Stimulated activated naive B cell treated with anti-CD40 and anti-IgM and Interleukin-4, amounts not matched to agents 10 μg/mL and 1 μg/mL and 100 μg/mL, for 72 hours (primary cell): Measurements from ENCODE around the gene CDH19.
A peak's percentile ranks its signal among the peaks of the same experiment; 100 is the strongest.
"Not testable (repeated sequence)": the region's sequence is repeated elsewhere in the genome, so short reads cannot be mapped to it uniquely, and the experiment has no call there.

ENCODE experiments used
- ATAC-seq, 2 donors: fragments of 150-1000 bp; cut with Tn5 transposase; replicated peaks; 2 replicates each; pipeline ENCODE4 v1.10.0; 2021; ENCODE audit warnings: moderate library complexity in 1 of 2
- DNase-seq: peaks from one replicate; pipeline ENCODE4 v3.0.0; 2021
- H3K27ac Mint-ChIP-seq: one replicate; pipeline ENCODE4 v1.8.0; 2022; ENCODE audit warnings: mild to moderate bottlenecking, mixed read lengths
- H3K27me3 Mint-ChIP-seq, 2 donors: one replicate each; pipeline ENCODE4 v1.8.0; 2022; ENCODE audit warnings: mixed read lengths in 2 of 2
- H3K36me3 Mint-ChIP-seq, 2 donors: one replicate each; pipeline ENCODE4 v1.8.0; 2022; ENCODE audit warnings: mixed read lengths in 2 of 2, mild to moderate bottlenecking in 1 of 2
- H3K4me1 Mint-ChIP-seq, 2 donors: one replicate each; pipeline ENCODE4 v1.8.0; 2022; ENCODE audit warnings: mixed read lengths in 2 of 2, mild to moderate bottlenecking in 1 of 2
- H3K4me3 Mint-ChIP-seq, 2 donors: one replicate each; pipeline ENCODE4 v1.8.0; 2022; ENCODE audit warnings: mild to moderate bottlenecking in 2 of 2, mixed read lengths in 2 of 2, moderate library complexity in 1 of 2
- H3K9me3 Mint-ChIP-seq, 2 donors: one replicate each; pipeline ENCODE4 v1.8.0; 2022; ENCODE audit warnings: mixed read lengths in 2 of 2, mild to moderate bottlenecking in 1 of 2

CDH19 gene

DNA sequence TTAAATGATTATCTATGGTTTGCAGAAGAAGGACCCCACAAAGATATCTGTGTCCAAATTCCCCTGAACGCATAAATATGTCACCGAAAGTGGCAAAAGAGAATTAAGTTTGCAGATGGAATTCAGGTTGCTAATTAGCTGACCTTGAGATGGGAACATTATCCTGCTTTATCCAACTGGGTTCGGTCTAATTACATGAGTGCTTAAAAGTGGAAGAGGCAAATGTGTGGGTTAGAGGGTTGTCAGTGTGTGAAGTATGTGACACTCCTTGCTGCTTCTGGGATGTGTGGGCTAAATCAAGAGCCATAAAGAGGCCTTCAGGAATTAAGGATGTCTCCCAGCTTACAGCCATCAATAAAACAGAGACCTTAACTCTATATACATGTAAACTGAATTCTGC is 53.5 kb downstream of the CDH19 start:
- ATAC-seq, result no peak
- Mint-ChIP-seq H3K4me1 (no peaks in the 10 kb centered on the region), H3K4me3 (no peak overlapping the region), H3K27me3 (no peaks in the 10 kb centered on the region), H3K9me3 (peaks cover 0 to 4% of the 10 kb centered on the region in 2 donors), H3K36me3 (no peaks in the 10 kb centered on the region), H3K27ac (no peak overlapping the region)
- no peak for DNase-seq

DNA sequence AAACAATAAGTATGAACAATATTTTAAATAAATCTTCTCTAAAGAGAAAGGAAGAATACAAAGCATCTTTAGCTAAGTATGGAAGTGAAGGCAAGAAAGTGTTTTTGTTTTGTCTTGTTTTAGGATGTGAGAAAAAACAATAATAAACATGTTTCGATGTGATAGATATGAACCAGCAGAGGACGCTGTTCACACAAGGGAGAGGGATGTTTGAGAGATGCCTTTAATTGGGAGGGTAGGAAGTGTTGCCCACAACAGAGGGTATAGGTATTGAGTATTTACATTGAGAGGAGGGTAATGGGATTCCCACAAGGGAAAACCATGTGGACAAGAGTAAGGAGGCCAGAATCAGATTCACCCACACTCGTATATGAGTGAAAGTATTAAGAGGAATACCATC is 55.1 kb downstream of the CDH19 start:
- H3K27me3 Mint-ChIP-seq, result no peaks in the 10 kb centered on the region
- H3K4me1 Mint-ChIP-seq, result no peaks in the 10 kb centered on the region

DNA sequence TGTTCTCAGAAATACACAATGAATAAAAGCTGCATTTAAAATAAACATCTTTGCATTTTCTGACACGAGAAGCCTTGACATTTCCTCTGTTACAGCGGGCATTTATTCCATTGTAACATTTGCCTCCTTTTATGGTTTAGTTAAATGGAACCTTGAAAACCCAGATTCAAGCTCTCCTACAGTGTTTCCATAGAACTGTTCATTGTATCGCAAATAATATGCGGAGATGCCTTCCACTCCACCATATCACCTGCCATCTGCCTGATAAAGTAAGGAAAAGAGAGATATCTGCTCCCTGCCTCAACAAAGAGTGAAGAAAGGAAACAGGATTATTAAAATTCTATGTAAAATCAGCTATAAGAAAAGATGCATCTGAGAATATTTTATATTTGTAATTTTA is 69.8 kb downstream of the CDH19 start:
- Mint-ChIP-seq H3K27ac (no peak overlapping the region), H3K9me3 (no peaks in the 10 kb centered on the region), H3K36me3 (no peaks in the 10 kb centered on the region), H3K4me3 (no peak overlapping the region), H3K27me3 (no peaks in the 10 kb centered on the region), H3K4me1 (no peaks in the 10 kb centered on the region)
- ATAC-seq, result no peak
- no peak for DNase-seq

More for the DNA sequence above, 55.1 kb downstream of the CDH19 start:
- H3K4me3 Mint-ChIP-seq, result no peak overlapping the region
- no peaks in the 10 kb centered on the region for H3K36me3 Mint-ChIP-seq
- no peak overlapping the region for H3K27ac Mint-ChIP-seq
- no peak for DNase-seq
- no peak for ATAC-seq
- H3K9me3 Mint-ChIP-seq, result peaks cover 0 to 4% of the 10 kb centered on the region in 2 donors

DNA sequence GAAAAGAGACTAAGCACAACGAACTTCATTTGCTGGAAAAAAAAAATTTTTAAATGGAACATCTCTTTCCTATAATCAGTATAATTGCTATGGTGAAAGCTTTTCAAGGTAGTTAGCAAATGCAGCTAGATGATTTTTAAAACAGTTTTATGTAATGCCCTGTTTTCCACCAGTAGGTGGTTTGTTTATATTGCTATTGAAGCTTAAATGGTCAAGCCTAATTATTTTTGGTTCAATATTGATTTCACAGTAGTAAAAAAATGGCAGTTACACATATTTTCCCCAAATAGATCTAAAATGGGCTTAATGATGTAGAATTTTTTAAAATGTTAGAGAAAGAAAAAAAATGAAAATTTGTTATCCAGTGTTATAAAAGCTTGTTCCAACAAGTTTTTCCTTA is 70.2 kb downstream of the CDH19 start:
- H3K4me1 Mint-ChIP-seq, result no peaks in the 10 kb centered on the region

DNA sequence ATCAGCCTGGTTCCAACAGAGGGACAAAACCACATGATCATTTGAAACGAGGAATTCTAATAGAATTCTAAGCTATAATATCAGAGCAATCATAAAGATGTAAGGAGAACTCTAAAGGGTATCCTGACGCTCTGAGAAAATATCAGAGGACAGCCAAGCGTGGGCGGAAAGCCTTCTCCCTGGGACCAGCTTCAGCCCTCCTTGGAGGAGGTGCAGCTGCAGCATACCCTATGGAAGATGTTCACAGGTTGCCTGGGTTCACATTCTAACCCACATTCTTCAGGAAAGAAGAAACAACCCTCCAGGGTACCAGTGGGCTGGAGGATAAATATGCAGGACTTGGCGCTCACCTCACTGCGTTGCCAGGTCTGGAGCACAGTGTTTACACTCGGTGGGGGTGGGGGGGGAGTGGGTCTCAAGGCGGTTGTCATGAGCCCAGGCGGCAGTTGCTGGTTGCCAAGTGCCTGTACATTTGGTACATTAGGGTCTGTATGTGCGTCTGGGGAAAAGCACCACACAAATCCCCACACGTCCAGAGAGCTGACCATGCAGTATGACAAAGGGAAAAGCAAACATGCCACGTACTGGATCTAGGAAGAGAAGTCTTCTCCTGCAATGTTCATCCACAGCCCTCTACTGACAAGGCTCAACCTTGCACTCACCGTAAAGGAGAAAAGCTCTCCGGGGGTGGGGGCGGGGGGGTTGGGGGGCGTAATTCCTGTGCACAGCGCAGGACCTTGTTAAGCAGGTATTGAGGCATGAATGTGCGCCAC is 80.5 kb downstream of the CDH19 start:
- no peak overlapping the region for H3K4me3 Mint-ChIP-seq
- H3K36me3 Mint-ChIP-seq, result no peaks in the 10 kb centered on the region
- ATAC-seq (no peak), DNase-seq (no peak)
- no peaks in the 10 kb centered on the region for H3K27me3 Mint-ChIP-seq
- H3K27ac Mint-ChIP-seq, result no peak overlapping the region
- no peaks in the 10 kb centered on the region for H3K9me3 Mint-ChIP-seq
- no peaks in the 10 kb centered on the region for H3K4me1 Mint-ChIP-seq

More for the DNA sequence above, 70.2 kb downstream of the CDH19 start:
- DNase-seq, result no peak
- no peaks in the 10 kb centered on the region for H3K36me3 Mint-ChIP-seq
- H3K27ac Mint-ChIP-seq, result no peak overlapping the region
- H3K9me3 Mint-ChIP-seq, result no peaks in the 10 kb centered on the region
- H3K4me3 Mint-ChIP-seq, result no peak overlapping the region
- no peak for ATAC-seq
- H3K27me3 Mint-ChIP-seq, result no peaks in the 10 kb centered on the region

DNA sequence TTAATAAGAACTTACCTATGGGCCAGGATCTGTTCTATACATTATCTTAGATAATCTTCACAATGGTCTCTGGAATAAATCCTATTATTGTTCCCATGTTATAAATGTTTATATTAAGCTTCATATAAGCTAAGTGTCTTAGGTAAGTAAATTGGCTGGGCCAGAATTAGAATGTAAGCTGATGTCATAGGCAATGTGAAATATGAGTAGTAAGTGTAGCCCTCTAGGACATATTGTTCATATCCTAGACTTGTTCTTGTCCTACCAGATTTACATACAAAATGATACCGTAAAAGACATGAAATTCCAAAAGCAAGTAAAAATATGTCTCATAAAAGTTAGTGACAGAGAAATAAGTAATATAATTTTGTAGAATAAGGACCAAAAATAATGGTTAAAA is 89.9 kb downstream of the CDH19 start:
- Mint-ChIP-seq H3K36me3 (no peaks in the 10 kb centered on the region), H3K27ac (no peak overlapping the region), H3K9me3 (no peaks in the 10 kb centered on the region), H3K4me1 (no peaks in the 10 kb centered on the region), H3K4me3 (no peak overlapping the region), H3K27me3 (no peaks in the 10 kb centered on the region)
- no peak for DNase-seq
- ATAC-seq, result no peak

DNA sequence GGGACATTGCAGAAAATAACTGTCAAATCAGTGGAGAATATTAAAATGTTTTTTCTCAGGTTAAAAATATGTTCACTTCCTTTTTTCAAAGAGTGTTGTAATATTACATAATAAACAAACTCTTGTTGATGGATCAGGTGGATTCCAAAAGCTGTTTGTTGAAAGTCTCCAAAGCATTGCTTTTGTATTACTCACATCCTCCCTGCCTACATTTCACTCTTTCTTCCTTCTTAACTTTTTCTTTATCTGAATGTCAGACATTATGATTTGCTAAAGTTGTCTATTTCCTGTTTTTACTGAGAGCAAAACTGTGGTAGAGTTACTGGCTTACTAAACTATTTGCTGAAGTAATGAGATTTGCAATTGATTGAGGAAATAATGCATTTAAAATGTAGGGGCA is 92.1 kb downstream of the CDH19 start:
- no peaks in the 10 kb centered on the region for H3K36me3 Mint-ChIP-seq
- no peaks in the 10 kb centered on the region for H3K9me3 Mint-ChIP-seq
- no peak overlapping the region for H3K27ac Mint-ChIP-seq
- H3K4me1 Mint-ChIP-seq, result no peaks in the 10 kb centered on the region
- no peak overlapping the region for H3K4me3 Mint-ChIP-seq
- ATAC-seq (no peak), DNase-seq (no peak)
- no peaks in the 10 kb centered on the region for H3K27me3 Mint-ChIP-seq

DNA sequence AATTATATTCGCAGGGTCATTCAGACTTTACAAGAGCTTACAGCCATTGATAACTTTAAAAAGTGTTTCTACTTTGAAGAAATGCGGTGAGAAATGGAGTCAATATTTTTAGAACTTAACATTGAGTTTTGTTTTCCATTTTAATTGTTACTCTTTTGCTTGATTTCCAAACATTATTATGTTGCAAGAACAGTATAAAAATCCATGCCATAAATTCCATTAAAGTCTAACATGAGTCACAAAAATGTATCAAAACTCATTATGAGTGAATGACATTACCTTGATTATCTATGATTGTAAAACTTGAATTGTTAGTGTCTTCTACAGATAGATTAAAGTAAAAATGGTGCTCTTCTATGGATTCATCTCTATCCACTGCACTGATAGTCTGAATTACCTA is 92.6 kb downstream of the CDH19 start:
- ATAC-seq (no peak), DNase-seq (no peak)
- H3K36me3 Mint-ChIP-seq, result no peaks in the 10 kb centered on the region
- no peaks in the 10 kb centered on the region for H3K9me3 Mint-ChIP-seq
- H3K27ac Mint-ChIP-seq, result no peak overlapping the region
- no peak overlapping the region for H3K4me3 Mint-ChIP-seq
- no peaks in the 10 kb centered on the region for H3K27me3 Mint-ChIP-seq
- H3K4me1 Mint-ChIP-seq, result no peaks in the 10 kb centered on the region

DNA sequence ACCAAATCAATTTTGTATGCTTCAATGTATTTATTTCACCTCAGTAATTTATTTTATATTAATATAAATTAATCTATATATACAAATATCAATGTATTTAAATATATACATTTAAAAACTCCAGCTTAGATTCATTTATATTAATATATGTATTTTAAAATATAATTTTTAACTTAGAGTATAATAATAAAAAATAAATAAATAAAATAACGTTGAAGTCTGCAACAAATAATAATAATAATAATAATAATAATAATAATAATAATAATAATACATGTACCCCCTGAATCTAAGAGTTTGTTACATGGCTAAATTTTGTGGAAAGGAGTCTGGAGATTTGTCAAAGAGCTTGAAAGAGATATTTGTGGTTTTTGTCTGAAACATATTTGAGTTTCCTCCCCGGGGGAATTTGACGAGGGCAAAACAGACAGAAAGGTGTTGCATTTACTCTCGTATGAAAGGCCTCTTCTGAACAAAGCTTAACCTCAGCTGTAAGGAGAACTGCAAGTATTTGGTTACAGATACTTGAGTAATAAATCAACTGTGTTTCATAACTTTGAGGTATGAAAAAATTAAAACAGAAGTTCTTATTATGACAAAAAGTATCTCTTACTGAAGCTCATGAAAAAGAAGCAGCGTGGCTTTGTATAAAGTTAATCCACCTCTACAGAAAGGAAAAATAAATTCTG is 93.4 kb downstream of the CDH19 start:
- Mint-ChIP-seq H3K27ac (no peak overlapping the region), H3K4me3 (no peak overlapping the region), H3K9me3 (no peaks in the 10 kb centered on the region), H3K4me1 (no peaks in the 10 kb centered on the region), H3K27me3 (no peaks in the 10 kb centered on the region), H3K36me3 (no peaks in the 10 kb centered on the region)
- ATAC-seq (no peak), DNase-seq (no peak)

DNA sequence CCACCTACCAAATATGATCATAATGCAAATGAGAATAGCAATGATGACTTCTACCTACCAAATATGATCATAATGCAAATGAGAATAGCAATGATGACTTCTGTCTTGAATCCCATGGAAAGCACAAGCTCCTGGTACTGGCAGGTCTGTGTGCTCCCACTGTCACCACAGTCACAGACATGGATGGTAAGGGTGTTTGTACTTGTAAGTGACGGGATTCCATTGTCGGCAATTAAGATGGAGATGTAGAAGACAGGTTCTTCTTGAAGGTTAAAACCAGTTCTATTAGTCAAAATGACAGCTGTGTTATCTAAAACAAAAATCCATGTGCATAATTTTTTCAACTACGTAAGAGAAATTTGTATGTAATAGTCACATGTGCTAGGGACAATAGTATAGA is 95.0 kb downstream of the CDH19 start:
- H3K9me3 Mint-ChIP-seq, result no peaks in the 10 kb centered on the region
- no peak for ATAC-seq

DNA sequence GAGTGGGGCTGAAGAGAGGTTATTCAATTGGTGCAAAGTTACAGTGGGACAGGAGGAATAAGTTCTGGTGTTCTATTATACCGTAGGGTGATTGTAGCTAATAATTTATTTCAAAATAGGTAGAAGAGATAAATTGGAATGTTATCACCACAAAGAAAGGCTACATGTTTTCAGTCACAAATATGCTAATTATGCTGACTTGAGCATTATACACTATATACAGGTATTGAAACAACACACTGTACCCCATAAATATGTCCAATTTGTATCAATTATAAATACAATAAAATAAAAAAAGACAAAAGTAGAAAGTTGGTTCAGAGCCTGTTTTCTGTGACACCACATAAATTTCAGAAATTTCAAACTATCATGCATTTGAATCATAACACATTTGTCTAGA is 97.7 kb downstream of the CDH19 start:
- ATAC-seq (no peak), DNase-seq (no peak)
- H3K9me3 Mint-ChIP-seq, result no peaks in the 10 kb centered on the region
- H3K27me3 Mint-ChIP-seq, result no peaks in the 10 kb centered on the region
- H3K4me3 Mint-ChIP-seq, result no peak overlapping the region
- H3K27ac Mint-ChIP-seq, result no peak overlapping the region
- no peaks in the 10 kb centered on the region for H3K36me3 Mint-ChIP-seq
- no peaks in the 10 kb centered on the region for H3K4me1 Mint-ChIP-seq

More for the DNA sequence above, 95.0 kb downstream of the CDH19 start:
- no peaks in the 10 kb centered on the region for H3K27me3 Mint-ChIP-seq
- H3K4me1 Mint-ChIP-seq, result no peaks in the 10 kb centered on the region
- no peak overlapping the region for H3K27ac Mint-ChIP-seq
- H3K36me3 Mint-ChIP-seq, result no peaks in the 10 kb centered on the region
- H3K4me3 Mint-ChIP-seq, result no peak overlapping the region
- DNase-seq, result no peak

DNA sequence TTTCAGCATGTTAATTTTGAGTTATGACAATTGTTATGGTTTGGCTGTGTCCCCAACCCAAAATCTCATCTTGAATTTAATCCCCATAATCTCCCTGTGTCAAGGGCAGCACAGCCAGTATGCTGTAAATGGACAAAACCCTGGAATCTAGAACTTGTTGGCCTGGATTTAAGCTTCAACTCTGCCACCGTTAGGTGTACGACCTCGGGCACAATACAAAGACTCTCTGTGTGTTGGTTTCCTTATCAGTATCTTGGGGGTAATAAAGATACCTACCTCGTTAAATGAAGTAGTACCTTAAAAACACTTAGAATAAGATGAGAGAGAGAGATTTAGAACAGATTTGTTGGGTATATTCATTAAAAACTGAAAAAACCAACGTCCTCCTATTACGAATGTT is 106.5 kb downstream of the CDH19 start:
- Mint-ChIP-seq H3K4me1 (no peaks in the 10 kb centered on the region), H3K27me3 (no peaks in the 10 kb centered on the region), H3K36me3 (no peaks in the 10 kb centered on the region), H3K27ac (no peak overlapping the region), H3K4me3 (no peak overlapping the region), H3K9me3 (no peaks in the 10 kb centered on the region)
- no peak for ATAC-seq
- DNase-seq, result no peak

DNA sequence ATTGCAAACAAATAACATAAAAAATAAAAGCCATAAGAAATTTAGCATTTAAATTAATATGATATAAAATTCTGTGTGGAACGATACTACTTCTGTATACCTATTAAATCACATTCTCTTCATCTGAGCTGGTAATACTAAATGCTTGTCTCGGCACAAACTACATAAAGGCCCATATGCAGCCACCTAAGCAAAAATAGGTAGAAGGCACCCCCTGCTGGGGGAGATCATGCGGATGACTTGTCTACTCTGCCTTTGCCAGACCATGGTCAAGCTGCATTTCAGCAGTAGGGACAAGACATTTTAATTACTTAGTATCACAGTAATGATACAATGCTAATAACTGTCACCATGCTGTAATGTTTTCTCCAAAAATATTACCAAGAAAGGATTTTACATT is 108.0 kb downstream of the CDH19 start:
- Mint-ChIP-seq H3K36me3 (no peaks in the 10 kb centered on the region), H3K4me3 (no peak overlapping the region), H3K4me1 (no peaks in the 10 kb centered on the region), H3K9me3 (no peaks in the 10 kb centered on the region), H3K27me3 (no peaks in the 10 kb centered on the region), H3K27ac (no peak overlapping the region)
- ATAC-seq (peak; percentile 76), DNase-seq (peak; percentile 4)

DNA sequence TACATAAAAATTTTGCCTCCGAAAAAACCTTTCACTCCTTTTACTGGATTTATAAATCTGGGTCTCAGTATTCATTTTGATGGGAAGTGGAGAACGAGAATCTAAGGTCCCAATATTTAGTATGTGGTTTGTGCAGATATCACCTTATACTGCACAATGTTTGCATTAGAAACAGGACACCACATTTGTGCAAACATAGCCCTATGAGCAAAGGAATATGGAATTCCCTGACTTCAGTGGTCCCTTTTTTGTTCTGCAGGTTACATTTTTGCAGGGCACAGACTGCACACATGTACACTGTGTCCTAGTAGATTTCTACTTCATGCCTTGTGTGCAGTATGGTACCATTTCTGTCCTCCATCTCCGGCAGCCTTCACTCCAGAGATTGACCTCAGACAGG is 130.0 kb downstream of the CDH19 start:
- ATAC-seq, result no peak

DNA sequence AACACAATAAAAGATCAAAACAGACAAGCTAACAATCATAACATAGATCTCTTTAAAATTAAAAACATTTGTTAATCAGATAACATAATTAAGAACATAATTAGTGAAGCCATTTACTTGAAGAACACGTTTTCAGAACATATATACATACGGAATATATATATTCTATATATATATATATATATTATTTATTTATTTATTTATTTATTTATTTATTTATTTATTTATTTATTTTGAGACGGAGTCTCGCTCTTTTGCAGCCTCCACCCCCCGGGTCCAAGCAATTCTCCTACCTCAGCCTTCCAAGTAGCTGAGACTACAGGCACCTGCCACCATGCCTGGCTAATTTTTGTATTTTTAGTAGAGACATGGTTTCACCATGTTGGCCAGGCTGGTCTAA is 137.7 kb downstream of the CDH19 start:
- not testable (repeated sequence) for H3K36me3 Mint-ChIP-seq, H3K27ac Mint-ChIP-seq, H3K4me3 Mint-ChIP-seq, H3K9me3 Mint-ChIP-seq, ATAC-seq, H3K27me3 Mint-ChIP-seq, DNase-seq, H3K4me1 Mint-ChIP-seq

More for the DNA sequence above, 130.0 kb downstream of the CDH19 start:
- Mint-ChIP-seq H3K4me3 (no peak overlapping the region), H3K36me3 (no peaks in the 10 kb centered on the region), H3K27me3 (no peaks in the 10 kb centered on the region), H3K27ac (no peak overlapping the region), H3K9me3 (no peaks in the 10 kb centered on the region), H3K4me1 (no peaks in the 10 kb centered on the region)
- no peak for DNase-seq
